IMR-90 (cell line): Measurements from ENCODE around the gene DUS3L. TPM values are rescaled to one million over a fixed set of nuclear protein-coding genes. Genes with fewer than 3 reads are reported as not detected.

Experiments
- MAFK ChIP-seq: IDR thresholded peaks from 2 replicates; pipeline ENCODE4 v1.6.1; 2012; ENCODE audit warnings: low read depth, low read length, improper control_type of control experiment
- SMC3 ChIP-seq: fragments of 150-350 bp; IDR thresholded peaks from 2 replicates; pipeline ENCODE4 v1.6.1; 2016; ENCODE audit warnings: low read depth, mild to moderate bottlenecking, antibody characterized with exemption, low read length, moderate library complexity
- polyA plus RNA-seq, 3 experiments: library from polyadenylated mRNA; depleted of rRNA; stranded (reverse); fragments of >200 nt; gene quantifications; 2 replicates each; pipeline ENCODE4 v1.2.3, GENCODE V29; 2012; ENCODE audit warnings: low replicate concordance in 1 of 3
- total RNA-seq: library from RNA; depleted of rRNA; stranded (reverse); fragments of >200 nt; gene quantifications from 2 replicates; pipeline ENCODE4 v1.2.3, GENCODE V29; 2012

Gene DUS3L
- total and polyA plus RNA-seq, 2 of the 4 experiments (the other 2 are of a cell fraction), result 12.4 to 21.3 TPM

- TF ChIP-seq MAFK (no peak), SMC3 (no peak)
Measured at GRCh38 chr19:5800361-5801270, 9.7 kb upstream of the DUS3L start (continued).
